BJ (cell line): Measurements from ENCODE around the gene PDE6B. TPM values are rescaled to one million over a fixed set of nuclear protein-coding genes. Genes with fewer than 3 reads are reported as not detected.

Experiments used
- CTCF ChIA-PET: fragments of 350-600 bp; formaldehyde crosslinking; extraction: SDS; loops from one replicate; lab custom pipeline; 2021; ENCODE audit warnings: antibody characterized with exemption, inconsistent platforms; lab: Yijun Ruan, JAX
- POLR2A ChIA-PET: fragments of 300-600 bp; sonication (Branson Sonifier 250); formaldehyde crosslinking; extraction: SDS; loops from one replicate; lab custom pipeline; 2021; ENCODE audit warnings: antibody characterized with exemption; lab: Charles Lee
- DNase-seq: peaks from one replicate; pipeline ENCODE4 v3.0.0-alpha.2; 2011; ENCODE audit warnings: low read depth
- H3K27me3 ChIP-seq: 2 replicates; pipeline ENCODE4 v1.6.0; 2011; ENCODE audit warnings: low read length; ENCODE audit not compliant: control insufficient read depth, insufficient read depth
- H3K36me3 ChIP-seq: 2 replicates; pipeline ENCODE4 v1.5.1; 2011; ENCODE audit warnings: low read length; ENCODE audit not compliant: control insufficient read depth, insufficient read depth
- H3K4me3 ChIP-seq: 2 replicates; pipeline ENCODE4 v1.5.1; 2011; ENCODE audit warnings: low read depth, mild to moderate bottlenecking, control low read depth, low read length
- CTCF ChIP-seq: IDR thresholded peaks from 2 replicates; pipeline ENCODE4 v1.5.1; 2011; ENCODE audit warnings: low read depth, mild to moderate bottlenecking, control low read depth, inconsistent platforms, low read length, moderate library complexity; ENCODE audit not compliant: insufficient read depth
- polyA plus RNA-seq: library from polyadenylated mRNA; depleted of rRNA; stranded (reverse); fragments of >200 nt; gene quantifications from 2 replicates; pipeline ENCODE4 v1.2.3, GENCODE V29; 2011

PDE6B gene
- polyA plus RNA-seq, 1 experiment = 0.10 TPM

GRCh38 chr4:647481-647880 is 22.1 kb downstream of the PDE6B start:
- DNase-seq = no peak
- ChIA-PET POLR2A (no interaction called here), CTCF (interaction anchor here (1.3 kb wide), 1 partner anchor 37 kb away, joined by 3 read pairs; no protein-coding TSS in a partner anchor)

GRCh38 chr4:648579-649292 is 23.4 kb downstream of the PDE6B start:
- CTCF ChIA-PET = interaction anchor here (1.3 kb wide), 1 partner anchor 35 kb away, joined by 3 read pairs; no protein-coding TSS in a partner anchor
- DNase-seq = no peak

More at GRCh38 chr4:647481-647880, 22.1 kb downstream of the PDE6B start:
- TF ChIP-seq CTCF = no peak
- Histone ChIP-seq H3K4me3 (no peak overlapping the region), H3K36me3 (no peaks in the 10 kb centered on the region), H3K27me3 (no peaks in the 10 kb centered on the region)

GRCh38 chr4:649293-649625 is 23.9 kb downstream of the PDE6B start:
- Histone ChIP-seq H3K4me3 (no peak overlapping the region), H3K27me3 (no peaks in the 10 kb centered on the region), H3K36me3 (no peaks in the 10 kb centered on the region)
- DNase-seq = no peak
- POLR2A ChIA-PET = no interaction called here
- CTCF ChIA-PET = interaction anchor here (0.9 kb wide), 1 partner anchor 25 kb away, joined by 3 read pairs; the partner anchor contains the start of genes ATP5ME and MYL5
- no peak for TF ChIP-seq CTCF

More at GRCh38 chr4:648579-649292, 23.4 kb downstream of the PDE6B start:
- Histone ChIP-seq H3K4me3 (no peak overlapping the region), H3K27me3 (no peaks in the 10 kb centered on the region), H3K36me3 (no peaks in the 10 kb centered on the region)
- no peak for TF ChIP-seq CTCF
- POLR2A ChIA-PET = no interaction called here

- DNase-seq = no peak
- POLR2A ChIA-PET = no interaction called here
- H3K4me3 ChIP-seq = no peak overlapping the region
- TF ChIP-seq CTCF = no peak
- H3K27me3 ChIP-seq = no peaks in the 10 kb centered on the region
- CTCF ChIA-PET = interaction anchor here (0.9 kb wide), 1 partner anchor 24 kb away, joined by 3 read pairs; the partner anchor contains the start of genes ATP5ME and MYL5
- no peaks in the 10 kb centered on the region for H3K36me3 ChIP-seq
These were observed 24.5 kb downstream of the PDE6B start for GRCh38 chr4:649751-650310.

- no peaks in the 10 kb centered on the region for H3K36me3 ChIP-seq
- DNase-seq = no peak
- ChIA-PET CTCF (no interaction called here), POLR2A (no interaction called here)
- no peaks in the 10 kb centered on the region for H3K27me3 ChIP-seq
- TF ChIP-seq CTCF = no peak
- no peak overlapping the region for H3K4me3 ChIP-seq
These were observed 25.1 kb downstream of the PDE6B start for GRCh38 chr4:650461-650860.
